T-helper 1 cell treated with Interleukin-12 subunit alpha and Interleukin-12 subunit beta and Interleukin-4 antibody, amounts not matched to agents 30 μg/mL and 1 μg/mL, for 36 hours (primary cell): ENCODE results near the gene ATP2C1.

Experiments used
- H3K27ac Mint-ChIP-seq: one replicate; pipeline ENCODE4 v1.8.0; 2021; ENCODE audit warnings: mild to moderate bottlenecking, mixed read lengths
- H3K27me3 Mint-ChIP-seq: one replicate; pipeline ENCODE4 v1.8.0; 2021; ENCODE audit warnings: low read depth, mixed read lengths
- H3K36me3 Mint-ChIP-seq: one replicate; pipeline ENCODE4 v1.8.0; 2021; ENCODE audit warnings: low read depth, mixed read lengths
- H3K4me1 Mint-ChIP-seq: one replicate; pipeline ENCODE4 v1.8.0; 2021; ENCODE audit warnings: low read depth, mixed read lengths
- H3K4me3 Mint-ChIP-seq: one replicate; pipeline ENCODE4 v1.8.0; 2021; ENCODE audit warnings: mild to moderate bottlenecking, moderate library complexity, mixed read lengths
- H3K9me3 Mint-ChIP-seq: one replicate; pipeline ENCODE4 v1.8.0; 2021; ENCODE audit warnings: mixed read lengths

Gene ATP2C1

GRCh38 chr3:131047582-131047981 lies 153.7 kb downstream of the ATP2C1 start:
- peaks cover 42% of the 10 kb centered on the region for H3K9me3 Mint-ChIP-seq
- H3K4me1 Mint-ChIP-seq, result peaks cover 14% of the 10 kb centered on the region
- H3K27ac Mint-ChIP-seq, result no peak overlapping the region
- peaks cover 28% of the 10 kb centered on the region for H3K27me3 Mint-ChIP-seq
- peaks cover 27% of the 10 kb centered on the region for H3K36me3 Mint-ChIP-seq
- no peak overlapping the region for H3K4me3 Mint-ChIP-seq

- Mint-ChIP-seq H3K27ac (no peak overlapping the region), H3K27me3 (peaks cover 28% of the 10 kb centered on the region), H3K4me1 (peaks cover 11% of the 10 kb centered on the region), H3K4me3 (no peak overlapping the region), H3K36me3 (peaks cover 25% of the 10 kb centered on the region), H3K9me3 (peaks cover 38% of the 10 kb centered on the region)
Observed at GRCh38 chr3:131048030-131048429, 154.1 kb downstream of the ATP2C1 start.

GRCh38 chr3:131050001-131050400 lies 156.1 kb downstream of the ATP2C1 start:
- Mint-ChIP-seq H3K36me3 (peaks cover 8% of the 10 kb centered on the region), H3K27me3 (peaks cover 23% of the 10 kb centered on the region), H3K4me1 (peaks cover 9% of the 10 kb centered on the region), H3K27ac (no peak overlapping the region), H3K9me3 (peaks cover 18% of the 10 kb centered on the region), H3K4me3 (no peak overlapping the region)

- no peaks in the 10 kb centered on the region for H3K9me3 Mint-ChIP-seq
- no peak overlapping the region for H3K27ac Mint-ChIP-seq
- no peaks in the 10 kb centered on the region for H3K36me3 Mint-ChIP-seq
- no peaks in the 10 kb centered on the region for H3K27me3 Mint-ChIP-seq
- H3K4me3 Mint-ChIP-seq, result no peak overlapping the region
- H3K4me1 Mint-ChIP-seq, result no peaks in the 10 kb centered on the region
Observed at GRCh38 chr3:131053043-131053859, 159.4 kb downstream of the ATP2C1 start.
